HG03432 (cell line): ENCODE measurements around the gene WDR3.
"Not testable (repeated sequence)": the region's sequence is repeated elsewhere in the genome, so short reads cannot be mapped to it uniquely, and the experiment has no call there.

Experiments
- ATAC-seq: cut with Tn5 transposase; IDR thresholded peaks from one replicate; pipeline ENCODE4 v1.9.1; 2021; ENCODE audit warnings: mild to moderate bottlenecking, moderate library complexity; ENCODE audit not compliant: unreplicated experiment

Gene WDR3

GRCh38 chr1:117929343-117930172 is at the start of gene WDR3, which contains the start of gene GDAP2:
TSS of gene WDR3 (plus strand) at chr1:117929739. CDS start at chr1:117933320, 3,581 bp downstream.
TSS of gene GDAP2 (minus strand) at chr1:117929621. CDS start at chr1:117920357, 9,264 bp downstream.
- ATAC-seq: peak; percentile 95

- ATAC-seq: no peak
Observed at GRCh38 chr1:117883616-117884015, 45.9 kb upstream of the WDR3 start.

- no peak for ATAC-seq
Observed at GRCh38 chr1:117886101-117886795, 43.3 kb upstream of the WDR3 start.

GRCh38 chr1:117890452-117890851 is 39.1 kb upstream of the WDR3 start:
- ATAC-seq: no peak

GRCh38 chr1:117892512-117892911 is 37.0 kb upstream of the WDR3 start:
- no peak for ATAC-seq

- no peak for ATAC-seq
Observed at GRCh38 chr1:117894078-117894477, 35.5 kb upstream of the WDR3 start.

GRCh38 chr1:117895482-117896114 is 33.9 kb upstream of the WDR3 start:
- ATAC-seq: peak; percentile 94

- no peak for ATAC-seq
Observed at GRCh38 chr1:117897551-117897950, 32.0 kb upstream of the WDR3 start.

GRCh38 chr1:117899801-117900200 is 29.7 kb upstream of the WDR3 start:
- ATAC-seq: no peak

- no peak for ATAC-seq
Observed at GRCh38 chr1:117902944-117903343, 26.6 kb upstream of the WDR3 start.

GRCh38 chr1:117904485-117904884 is 25.1 kb upstream of the WDR3 start:
- no peak for ATAC-seq

- ATAC-seq: no peak
Observed at GRCh38 chr1:117905019-117905418, 24.5 kb upstream of the WDR3 start.

GRCh38 chr1:117911051-117911450 is 18.5 kb upstream of the WDR3 start:
- no peak for ATAC-seq

GRCh38 chr1:117919376-117919775 is 10.2 kb upstream of the WDR3 start:
- ATAC-seq: no peak

- ATAC-seq: no peak
Observed at GRCh38 chr1:117921991-117922390, 7.5 kb upstream of the WDR3 start.

- not testable (repeated sequence) for ATAC-seq
Observed at GRCh38 chr1:117922717-117923116, 6.8 kb upstream of the WDR3 start.

GRCh38 chr1:117925981-117926380 is 3.6 kb upstream of the WDR3 start:
- ATAC-seq: no peak

GRCh38 chr1:117928881-117929342 is 627 bp upstream of the WDR3 start:
- peak; percentile 46 for ATAC-seq

GRCh38 chr1:117930173-117930447 is 571 bp downstream of the WDR3 start:
- no peak for ATAC-seq

- ATAC-seq: no peak
Observed at GRCh38 chr1:117930484-117930883, 945 bp downstream of the WDR3 start.

GRCh38 chr1:117932576-117932975 is 3.0 kb downstream of the WDR3 start:
- no peak for ATAC-seq

GRCh38 chr1:117933769-117934168 is 4.2 kb downstream of the WDR3 start:
- ATAC-seq: no peak
